Stimulated activated CD8-positive, alpha-beta memory T cell treated with anti-CD3 and anti-CD28 coated beads, Interleukin-12 subunit alpha, Interleukin-12 subunit beta, amount 100 ng/mL, for 24 hours (primary cell): ENCODE measurements around the gene TBC1D22B.

ENCODE experiments used
- DNase-seq: peaks from one replicate; pipeline ENCODE4 v3.0.0-alpha.2; 2020; ENCODE audit errors: extremely low read depth

TBC1D22B gene, protein sequence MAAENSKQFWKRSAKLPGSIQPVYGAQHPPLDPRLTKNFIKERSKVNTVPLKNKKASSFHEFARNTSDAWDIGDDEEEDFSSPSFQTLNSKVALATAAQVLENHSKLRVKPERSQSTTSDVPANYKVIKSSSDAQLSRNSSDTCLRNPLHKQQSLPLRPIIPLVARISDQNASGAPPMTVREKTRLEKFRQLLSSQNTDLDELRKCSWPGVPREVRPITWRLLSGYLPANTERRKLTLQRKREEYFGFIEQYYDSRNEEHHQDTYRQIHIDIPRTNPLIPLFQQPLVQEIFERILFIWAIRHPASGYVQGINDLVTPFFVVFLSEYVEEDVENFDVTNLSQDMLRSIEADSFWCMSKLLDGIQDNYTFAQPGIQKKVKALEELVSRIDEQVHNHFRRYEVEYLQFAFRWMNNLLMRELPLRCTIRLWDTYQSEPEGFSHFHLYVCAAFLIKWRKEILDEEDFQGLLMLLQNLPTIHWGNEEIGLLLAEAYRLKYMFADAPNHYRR

DNA sequence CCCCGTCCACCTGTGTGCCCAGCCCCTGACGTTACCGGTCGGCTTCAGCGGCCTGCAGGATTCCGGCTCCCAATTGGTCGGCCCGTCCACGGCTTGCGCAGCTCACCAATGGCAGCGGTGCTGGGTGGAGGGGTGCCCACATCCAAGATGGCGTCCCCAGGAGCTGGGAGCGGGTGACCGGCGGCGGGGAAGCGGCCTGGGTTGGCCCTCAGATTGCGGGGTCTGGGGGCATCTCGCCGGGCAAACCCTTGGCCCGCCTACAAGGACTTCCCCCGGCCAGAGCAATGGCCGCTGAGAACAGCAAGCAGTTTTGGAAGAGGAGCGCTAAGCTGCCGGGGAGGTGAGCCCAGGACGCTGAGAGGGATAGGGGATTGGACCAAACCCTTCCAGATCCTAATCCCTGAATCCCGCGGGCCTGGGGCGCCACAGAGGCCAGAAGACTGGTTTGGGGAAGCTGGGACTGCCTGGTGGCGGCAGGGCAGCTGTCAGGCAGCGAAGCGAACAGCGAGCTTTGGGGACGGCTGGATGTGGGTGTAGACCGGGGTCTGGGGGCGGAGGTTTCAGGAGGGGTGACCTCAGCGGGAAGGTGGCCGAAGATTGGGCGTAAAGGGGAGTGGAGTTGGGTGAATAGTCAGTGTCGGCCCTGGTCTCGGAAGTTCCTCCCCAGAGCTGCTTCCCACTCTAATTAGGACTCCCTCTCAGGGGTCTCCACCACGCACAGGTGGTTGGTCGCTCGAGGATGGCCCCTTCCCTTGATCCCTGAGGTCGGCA lies at the start of gene TBC1D22B, which contains the start of gene TMEM217:
TSS of gene TBC1D22B (plus strand) at position 139 of the 771 bp plus-strand sequence. CDS start at position 285, 146 bp downstream.
TSS of gene TMEM217 (minus strand) at position 511 of the 771 bp plus-strand sequence. CDS start 39,114 bp downstream, outside the sequence.
- peak; percentile 85 for DNase-seq

DNA sequence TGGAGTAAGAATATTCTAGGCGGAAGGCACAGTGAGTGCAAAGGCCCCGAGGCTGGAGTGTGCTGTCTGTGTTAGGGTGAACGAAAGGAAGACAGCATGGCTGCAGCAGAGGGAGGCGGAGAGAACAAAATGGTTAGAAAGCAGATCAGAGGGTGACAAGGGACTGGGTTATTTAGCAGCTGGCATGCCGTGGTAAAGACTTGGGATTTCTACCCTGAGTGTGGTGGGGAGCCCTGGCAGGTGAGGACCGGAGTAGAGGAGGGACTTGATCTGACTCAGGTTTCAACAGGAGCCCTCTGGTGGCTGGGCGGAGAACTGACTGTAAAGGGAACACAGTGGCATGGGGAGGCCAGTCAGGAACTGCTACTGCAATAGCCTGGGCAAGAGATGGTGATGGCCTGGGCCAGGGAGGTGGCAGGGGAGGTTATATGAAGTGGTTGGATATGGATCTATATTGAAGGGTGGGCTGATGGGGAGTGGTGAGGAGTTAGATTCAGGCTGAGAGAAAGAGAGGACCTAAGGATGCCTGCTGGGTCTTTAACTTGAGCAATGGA lies 49.6 kb upstream of the TBC1D22B start:
- peak; percentile 53 for DNase-seq

DNA sequence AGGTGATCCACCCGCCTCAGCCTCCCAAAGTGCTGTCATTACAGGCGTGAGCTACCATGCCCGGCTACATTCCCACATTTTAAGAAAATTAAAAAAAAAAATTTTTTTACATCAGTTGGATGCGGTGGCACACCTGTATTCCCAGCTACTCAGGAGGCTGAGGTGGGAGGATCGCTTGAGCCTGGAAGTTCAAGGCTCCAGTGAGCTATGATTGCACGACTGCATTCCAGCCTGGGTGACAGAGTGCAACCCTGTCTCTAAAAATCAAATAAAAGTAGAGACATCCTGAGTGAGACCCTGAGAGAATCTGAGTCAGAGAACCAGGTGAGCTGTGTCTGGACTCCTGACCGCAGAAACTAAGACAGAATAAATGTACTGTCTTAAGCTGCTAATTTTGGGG lies 48.8 kb upstream of the TBC1D22B start:
- no peak for DNase-seq

DNA sequence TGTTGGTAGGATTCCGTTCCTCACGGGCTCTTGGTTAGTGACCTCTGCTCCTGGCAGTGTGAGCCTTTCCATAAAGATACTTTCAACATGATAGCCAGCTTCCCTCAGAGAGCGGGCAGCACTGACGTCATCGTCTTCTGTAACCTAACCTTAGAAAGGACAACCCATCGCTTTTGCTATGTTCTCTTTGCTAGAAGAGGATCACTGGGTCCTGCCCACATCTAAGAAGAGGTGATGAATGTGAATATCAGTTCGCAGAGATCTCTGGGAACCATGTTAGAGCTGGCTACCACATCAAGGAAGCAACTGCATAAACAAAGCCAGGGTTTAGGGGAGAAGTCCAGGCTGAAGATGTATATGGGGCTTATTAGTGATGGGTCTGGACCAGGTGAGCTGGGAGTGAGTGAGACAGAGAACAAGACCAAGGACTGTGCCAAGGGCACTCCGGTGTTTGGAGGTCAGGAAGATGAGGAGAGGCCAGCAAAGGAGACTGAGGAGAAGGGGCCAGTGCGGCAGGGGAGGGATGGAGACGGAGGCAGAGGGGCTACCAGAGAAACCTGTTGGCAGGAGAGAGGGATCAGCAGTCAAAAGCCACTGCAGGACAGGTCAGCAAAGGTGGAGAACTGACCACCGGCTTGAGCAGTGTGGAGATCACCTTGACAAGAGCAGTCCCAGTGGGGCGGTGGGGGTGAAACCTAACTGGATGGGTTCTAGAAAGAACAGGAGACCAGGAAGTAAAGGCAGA lies 47.9 kb upstream of the TBC1D22B start:
- DNase-seq: no peak

DNA sequence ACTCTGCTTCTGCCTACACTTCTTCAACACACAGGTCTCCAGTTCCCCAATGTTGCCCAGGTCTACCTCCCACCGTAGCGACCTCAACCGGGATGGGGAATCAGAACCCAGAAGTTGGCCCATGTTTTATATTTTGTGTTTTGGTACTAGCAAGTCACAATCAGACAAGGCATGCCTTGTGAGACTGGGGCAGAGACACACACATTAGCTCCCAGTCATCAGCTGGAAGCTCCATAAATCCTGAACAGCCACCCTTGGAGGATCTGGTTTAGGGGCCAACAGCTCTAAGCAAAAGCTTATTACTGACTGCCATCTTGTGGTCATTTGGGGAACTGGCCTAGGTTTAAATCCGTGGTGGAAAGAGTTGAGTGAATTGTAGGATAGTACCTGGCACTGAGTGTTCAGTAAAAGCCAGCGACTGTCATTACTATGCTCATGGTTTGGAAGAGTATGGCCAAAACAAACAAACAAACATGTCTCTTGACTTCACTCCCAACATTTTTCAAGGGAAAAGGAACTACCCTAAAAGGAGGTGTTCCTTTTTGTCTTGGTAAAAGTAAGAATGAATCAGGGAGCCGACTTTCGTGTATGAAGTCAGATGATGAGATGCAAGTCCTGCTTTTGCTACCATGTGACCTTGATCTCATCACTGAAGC lies 47.1 kb upstream of the TBC1D22B start:
- no peak for DNase-seq

DNA sequence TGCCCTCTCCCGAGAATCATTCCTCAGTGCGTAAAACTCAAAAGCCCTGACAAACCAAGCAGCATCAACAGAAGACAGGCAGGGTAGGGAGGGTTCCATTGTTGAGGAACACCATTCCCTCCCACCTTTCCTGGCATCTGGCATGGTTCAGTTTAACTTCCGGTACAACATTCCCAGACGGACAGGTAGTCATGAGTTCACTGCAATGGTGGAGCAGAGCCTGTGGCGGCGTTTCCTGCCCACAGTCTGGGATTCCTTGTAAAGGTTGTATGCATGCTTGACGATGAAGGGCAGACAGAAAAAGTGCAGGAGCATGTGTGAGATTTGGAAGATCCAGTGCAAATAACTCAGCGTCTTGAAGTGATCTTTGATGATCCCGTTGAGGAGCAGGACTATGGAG lies 45.3 kb upstream of the TBC1D22B start:
- no peak for DNase-seq

DNA sequence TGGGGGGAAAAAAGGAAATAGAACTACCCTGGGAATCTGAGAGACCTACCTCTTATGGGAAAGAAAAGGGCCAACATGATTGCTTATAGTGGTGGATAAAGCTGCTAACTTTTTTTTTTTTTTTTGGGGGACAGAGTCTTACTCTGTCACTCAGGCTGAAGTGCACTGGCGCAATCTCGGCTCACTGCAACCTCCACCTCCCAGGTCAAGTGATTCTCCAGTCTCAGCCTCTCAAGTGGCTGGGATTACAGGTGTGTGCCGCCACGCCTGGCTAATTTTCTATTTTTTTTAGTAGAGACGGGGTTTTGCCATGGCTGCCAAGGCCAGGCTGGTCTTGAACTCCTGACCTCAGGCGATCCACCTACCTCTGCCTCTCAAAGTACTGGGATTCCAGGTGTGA lies 39.5 kb upstream of the TBC1D22B start:
- no peak for DNase-seq

DNA sequence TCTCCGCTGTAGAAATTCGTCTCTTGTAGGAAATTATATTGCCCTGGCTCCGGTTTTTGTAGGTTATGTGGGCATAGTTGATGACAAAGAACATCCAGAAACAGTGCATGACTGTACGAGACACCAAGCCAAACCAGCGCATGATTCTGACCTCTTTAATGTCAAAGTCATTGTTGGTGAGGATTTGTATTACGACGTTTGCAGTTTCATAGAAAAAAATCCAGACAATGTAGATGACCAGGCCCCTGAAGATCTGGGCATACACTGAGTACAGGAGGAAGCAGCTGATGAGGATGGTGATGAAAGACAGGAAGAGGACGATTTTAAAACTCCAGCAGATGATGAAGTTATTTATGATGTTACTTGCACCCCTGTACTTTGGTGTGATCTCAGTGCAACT lies 39.1 kb upstream of the TBC1D22B start:
- DNase-seq: no peak

DNA sequence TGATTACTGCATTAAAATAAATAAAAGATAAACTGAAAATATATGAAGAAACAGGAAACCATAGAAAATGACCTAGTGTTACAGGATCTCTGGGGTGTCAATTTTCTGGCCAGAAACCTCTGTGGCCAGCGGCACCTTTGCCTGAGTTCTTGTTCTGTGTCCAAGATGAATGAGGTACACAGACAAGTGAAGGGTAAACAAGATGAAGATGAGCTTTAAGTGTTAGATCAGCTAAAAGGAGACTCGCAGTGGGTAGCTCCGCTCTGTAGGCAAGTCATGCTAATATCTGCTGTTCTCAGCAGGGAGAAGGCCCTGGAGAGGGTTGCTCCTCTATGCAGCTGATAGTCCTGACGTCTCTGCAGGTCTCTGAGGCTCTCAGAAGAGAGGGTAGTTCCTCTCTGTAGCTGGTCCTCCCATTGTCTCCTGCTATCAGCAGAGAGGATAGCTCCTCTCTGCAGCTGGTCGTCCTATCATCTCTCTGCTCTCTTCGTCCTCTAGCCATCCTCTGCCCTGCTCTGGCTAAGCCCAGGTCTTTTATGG lies 35.9 kb upstream of the TBC1D22B start:
- DNase-seq: no peak

DNA sequence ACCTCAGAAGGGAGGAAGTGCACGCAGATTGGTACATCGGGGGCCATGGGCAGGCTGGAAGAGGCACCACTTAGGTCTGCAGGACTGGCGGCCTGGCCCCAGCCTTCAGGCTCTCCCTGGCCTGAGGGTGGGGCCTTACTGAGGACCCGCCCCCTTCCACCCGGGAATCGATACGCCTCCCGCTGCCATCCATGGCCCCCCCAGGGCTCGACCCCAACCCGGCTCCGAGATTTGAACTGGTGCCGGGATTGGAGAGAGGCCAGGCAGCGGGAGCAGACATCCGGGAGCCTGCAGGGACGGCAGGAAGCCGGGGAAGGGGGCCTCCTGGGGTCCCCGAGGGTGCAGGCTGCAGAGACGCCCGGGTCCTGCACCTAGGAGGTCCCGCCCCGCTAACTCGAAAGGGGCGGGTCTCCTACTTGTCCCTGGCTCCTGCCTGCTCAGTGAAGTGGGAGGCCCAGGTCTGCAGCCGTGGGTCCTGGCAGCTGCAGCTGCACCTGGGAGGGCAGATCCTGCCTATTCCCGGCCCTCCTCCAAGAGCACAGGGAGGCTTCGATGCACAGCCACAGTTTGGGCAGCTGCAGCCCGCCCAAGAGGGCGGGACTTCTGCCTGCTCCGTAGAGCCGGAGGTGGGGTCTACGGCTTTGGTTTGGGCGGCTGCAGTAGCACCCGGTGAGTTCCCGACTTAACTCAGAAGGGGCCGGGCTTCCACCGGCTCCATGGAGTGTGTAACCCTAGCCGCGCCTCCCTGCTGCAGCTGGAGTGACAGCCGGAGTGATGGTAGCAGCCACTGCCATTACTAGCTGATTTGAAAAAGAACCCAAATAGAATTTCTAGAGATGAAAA lies 35.2 kb upstream of the TBC1D22B start:
- peak; percentile 52 for DNase-seq

DNA sequence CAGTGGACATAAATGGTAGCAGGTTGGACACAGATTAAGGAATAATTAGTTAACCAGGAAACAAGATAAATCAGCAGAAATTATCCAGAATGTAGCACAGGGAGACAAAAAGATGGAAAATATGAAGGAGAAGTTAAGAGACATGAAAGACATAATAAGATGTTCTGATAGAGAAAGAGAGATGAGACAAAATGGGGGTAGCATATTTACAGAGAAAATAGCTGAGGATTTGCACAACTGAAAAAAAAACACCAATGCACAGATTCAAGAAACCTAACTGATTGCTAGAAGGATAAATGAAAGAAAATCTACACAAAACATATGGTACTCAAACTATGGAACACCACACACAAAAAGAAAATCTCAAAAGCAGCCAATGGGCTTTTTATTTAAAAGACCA lies 34.6 kb upstream of the TBC1D22B start:
- DNase-seq: no peak

DNA sequence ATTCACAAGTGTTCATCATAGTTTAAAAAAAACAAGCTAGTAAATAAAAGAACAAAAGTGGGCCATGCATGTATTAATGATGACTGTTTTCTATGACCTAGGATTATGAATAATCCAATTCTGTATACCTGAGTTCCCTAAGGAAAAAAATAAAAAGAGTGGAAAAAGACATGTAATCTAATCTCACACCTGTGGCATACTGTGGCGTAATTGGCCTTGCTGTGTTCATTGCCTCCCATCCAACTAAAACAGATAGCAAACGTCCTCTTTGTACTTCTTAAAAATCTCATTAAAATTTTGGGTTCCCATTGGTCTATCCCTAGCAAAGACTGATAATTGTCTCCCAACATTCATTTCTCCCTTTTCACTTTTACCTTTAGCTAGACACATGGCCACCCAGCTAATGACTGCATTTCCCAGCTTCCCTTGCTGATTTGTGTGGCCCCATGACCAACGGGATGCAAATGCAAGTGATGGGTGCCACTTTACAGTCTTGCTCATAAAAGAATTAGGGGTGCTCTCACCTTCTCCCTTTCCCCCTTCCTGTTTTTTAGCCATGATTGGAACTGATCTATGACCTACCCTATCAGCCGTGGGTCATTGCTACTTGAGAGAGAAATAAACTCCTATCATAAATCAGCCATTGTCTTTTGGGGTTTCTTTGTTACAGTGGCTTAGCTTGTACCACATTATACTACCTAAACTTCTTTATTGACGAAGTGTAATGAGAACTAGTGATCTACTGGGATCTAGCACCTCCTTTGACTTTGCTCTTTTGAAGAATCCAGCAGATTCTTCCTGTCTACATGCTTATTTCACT lies 32.0 kb upstream of the TBC1D22B start:
- no peak for DNase-seq

DNA sequence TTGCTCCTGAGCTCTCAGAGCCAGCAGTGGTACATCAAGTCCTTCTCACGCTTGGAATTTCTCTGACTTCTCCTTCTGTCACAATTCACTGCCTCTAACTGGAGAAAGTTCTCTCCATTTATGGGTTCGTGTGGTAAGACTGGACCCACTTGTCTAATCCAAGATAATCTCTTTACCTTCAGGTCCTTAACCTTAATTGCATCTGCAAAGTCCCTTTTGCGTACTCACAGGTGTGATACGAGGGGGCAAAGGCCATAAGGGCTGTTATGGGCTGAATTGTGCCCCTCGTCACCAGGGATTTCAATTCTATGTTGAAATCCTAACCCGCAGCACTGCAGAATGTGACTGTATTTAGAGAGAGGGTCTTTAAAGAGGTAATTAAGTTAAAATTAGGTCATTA lies 27.5 kb upstream of the TBC1D22B start:
- DNase-seq: no peak

DNA sequence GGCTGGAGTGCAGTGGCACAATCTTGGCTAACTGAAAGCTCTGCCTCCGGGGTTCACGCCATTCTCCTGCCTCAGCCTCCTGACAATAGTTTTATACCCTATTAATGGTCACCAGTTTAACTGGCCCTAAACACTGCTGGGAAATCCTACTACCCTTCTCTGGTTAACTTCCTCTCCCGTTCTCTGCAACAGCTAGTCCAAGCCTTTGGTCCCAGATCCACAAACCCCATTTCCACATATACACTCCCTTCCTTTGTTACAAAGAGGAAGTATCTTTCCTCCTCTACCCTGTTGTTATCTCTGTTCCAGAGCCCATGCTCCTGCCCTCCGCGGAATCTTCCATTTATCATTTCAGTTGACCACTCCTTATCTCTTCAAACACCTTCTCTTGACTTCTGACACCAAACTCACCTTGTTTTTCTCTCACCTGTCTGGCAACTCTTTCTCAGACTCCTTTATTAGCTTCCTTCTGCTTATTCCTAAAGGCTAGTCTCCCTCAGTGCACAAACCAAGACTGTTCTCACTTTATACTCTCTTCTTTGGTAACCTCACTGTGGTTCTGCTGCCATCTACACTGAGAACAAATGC lies 25.0 kb upstream of the TBC1D22B start:
- DNase-seq: no peak

DNA sequence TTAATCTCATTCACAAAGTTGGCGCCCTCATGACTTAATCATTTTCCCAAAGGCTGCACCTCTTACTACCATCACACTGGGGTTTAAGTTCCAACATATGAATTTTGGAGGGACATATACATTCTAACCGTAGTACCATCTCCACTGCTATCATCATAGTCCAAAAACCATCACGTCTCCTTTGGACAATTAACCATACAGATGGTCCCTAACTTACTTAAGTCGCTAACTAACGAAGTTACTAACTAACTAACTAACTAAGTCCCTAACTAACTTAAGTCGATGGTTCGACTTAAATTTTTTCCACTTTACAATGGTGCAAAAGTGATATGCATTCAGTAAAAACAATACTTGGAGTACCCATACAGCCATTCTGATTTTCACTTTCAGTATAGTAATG lies 24.0 kb upstream of the TBC1D22B start:
- DNase-seq: no peak

DNA sequence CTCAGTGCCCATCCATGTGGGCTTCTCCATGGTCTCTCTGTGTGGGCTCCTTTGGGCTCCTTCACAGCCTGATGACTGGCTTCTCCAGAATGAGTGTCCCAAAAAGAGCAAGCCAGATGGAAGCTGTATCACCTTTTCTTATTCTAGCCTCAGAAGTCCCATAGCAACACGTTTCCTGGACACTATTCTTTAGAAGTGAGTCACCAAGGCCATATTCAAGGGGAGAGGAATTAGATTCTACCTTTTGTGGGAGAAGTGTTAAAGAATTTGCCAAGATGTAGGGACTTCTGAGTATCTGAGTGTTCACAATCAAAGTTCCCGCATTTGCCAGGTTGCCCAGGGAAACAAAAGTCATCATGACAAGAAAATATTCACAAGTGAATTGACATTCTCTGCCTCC lies 20.7 kb upstream of the TBC1D22B start:
- no peak for DNase-seq

DNA sequence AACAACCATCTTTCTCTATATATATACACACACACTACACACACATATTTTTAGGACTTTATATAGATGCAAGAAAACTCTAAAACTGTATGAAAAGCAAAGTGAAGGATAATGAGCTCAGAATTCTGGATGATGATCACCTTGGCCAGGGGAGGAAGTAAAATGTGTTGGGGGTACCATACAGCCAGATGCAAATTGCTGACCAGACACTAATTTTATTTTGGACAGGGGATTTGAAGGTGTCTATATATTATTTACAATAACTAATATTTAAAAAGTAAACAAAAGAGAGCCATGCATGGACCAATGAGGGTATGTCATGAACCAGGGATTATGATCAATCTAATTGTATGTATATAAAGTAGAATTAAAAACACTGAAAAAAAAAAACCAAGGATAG lies 19.8 kb upstream of the TBC1D22B start:
- no peak for DNase-seq

DNA sequence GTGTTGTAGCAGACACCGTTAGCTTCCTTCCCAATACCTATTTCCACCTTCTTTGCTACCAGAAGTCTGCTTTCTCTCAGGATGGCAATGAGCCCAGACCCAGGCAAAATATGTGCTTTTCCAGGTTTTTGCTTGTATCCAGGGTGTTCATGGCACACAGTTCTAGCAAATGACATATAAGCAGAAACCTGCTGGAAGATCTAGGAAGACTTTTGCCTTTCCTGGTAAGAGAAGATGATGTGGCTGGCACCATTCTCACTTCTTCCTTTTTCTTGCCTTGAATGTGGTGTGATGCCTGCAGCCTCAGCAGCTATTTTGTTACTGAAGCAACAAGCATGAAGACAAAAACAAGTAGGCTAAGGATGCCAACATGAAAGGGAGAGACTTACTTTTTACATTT lies 19.2 kb upstream of the TBC1D22B start:
- DNase-seq: no peak

DNA sequence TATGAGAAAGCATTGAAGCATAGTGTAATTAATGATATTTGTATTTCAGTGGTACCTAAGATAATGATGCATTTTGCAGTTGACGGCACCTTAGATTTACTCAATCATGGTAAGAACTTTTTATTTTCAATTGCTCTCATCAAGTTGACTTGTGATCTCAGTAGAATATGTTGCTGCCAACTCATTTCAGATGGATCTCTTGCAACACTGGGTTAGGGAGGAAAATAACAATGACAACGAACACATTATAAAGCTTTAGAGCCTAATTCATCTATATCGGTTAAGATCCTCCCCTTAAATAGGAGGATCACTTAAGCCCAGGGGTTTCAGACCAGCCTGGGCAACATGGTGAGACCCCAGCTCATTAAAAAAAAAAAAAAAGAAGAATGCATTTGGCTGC lies 18.0 kb upstream of the TBC1D22B start:
- no peak for DNase-seq
